HepG2 (cell line): ENCODE measurements around the gene HADHA.

Experiments
- CTCF ChIP-seq: sonication (generic); formaldehyde crosslinking; IDR thresholded peaks from 2 replicates; pipeline ENCODE4 v1.5.0; 2020; ENCODE audit warnings: mild to moderate bottlenecking, missing genetic modification reagents, moderate library complexity
- FOXM1 ChIP-seq: sonication (generic); formaldehyde crosslinking; IDR thresholded peaks from 2 replicates; pipeline ENCODE4 v1.5.0; 2020; ENCODE audit warnings: missing genetic modification reagents
- GATAD2A ChIP-seq: IDR thresholded peaks from 2 replicates; pipeline ENCODE4 v1.6.1; 2016
- JUND ChIP-seq: sonication (generic); formaldehyde crosslinking; IDR thresholded peaks from 2 replicates; pipeline ENCODE4 v1.8.0; 2022; ENCODE audit warnings: mild to moderate bottlenecking, missing genetic modification reagents
- NFYB ChIP-seq: sonication (generic); formaldehyde crosslinking; IDR thresholded peaks from 2 replicates; pipeline ENCODE4 v1.4.0; 2020; ENCODE audit warnings: missing genetic modification reagents
- POLR2AphosphoS5 ChIP-seq: IDR thresholded peaks from 2 replicates; pipeline ENCODE4 v1.6.1; 2012; ENCODE audit warnings: low read depth, low read length
- TF ChIP-seq, protein P1 (sequence below): sonication (generic); formaldehyde crosslinking; IDR thresholded peaks from 2 replicates; pipeline ENCODE4 v1.9.0; 2021; ENCODE audit warnings: mild to moderate bottlenecking, missing genetic modification reagents

DNA sequence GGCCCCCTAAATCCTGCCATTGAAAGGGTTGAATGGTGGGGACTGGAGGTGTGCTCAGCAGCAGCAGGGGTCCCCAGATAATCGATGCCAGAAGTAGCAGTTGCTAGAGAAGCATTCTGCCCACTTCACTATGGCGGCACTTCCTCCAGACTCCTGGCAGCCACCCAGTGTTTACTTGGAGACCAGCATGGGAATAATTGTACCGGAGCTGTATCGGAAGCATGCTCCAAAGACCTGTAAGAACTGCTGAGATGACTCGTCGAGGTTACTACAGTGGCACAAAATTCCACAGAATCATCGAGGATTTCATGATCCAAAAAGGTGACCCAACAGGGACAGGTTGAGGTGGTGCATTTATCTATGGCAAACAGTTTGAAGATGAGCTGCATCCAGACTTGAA lies 82.5 kb downstream of the HADHA start:
- no peak for TF ChIP-seq FOXM1 (CRISPR knock-in tag)
- no peak for TF ChIP-seq POLR2AphosphoS5
- no peak for TF ChIP-seq CTCF (CRISPR knock-in tag)
- TF ChIP-seq, protein P1, sequence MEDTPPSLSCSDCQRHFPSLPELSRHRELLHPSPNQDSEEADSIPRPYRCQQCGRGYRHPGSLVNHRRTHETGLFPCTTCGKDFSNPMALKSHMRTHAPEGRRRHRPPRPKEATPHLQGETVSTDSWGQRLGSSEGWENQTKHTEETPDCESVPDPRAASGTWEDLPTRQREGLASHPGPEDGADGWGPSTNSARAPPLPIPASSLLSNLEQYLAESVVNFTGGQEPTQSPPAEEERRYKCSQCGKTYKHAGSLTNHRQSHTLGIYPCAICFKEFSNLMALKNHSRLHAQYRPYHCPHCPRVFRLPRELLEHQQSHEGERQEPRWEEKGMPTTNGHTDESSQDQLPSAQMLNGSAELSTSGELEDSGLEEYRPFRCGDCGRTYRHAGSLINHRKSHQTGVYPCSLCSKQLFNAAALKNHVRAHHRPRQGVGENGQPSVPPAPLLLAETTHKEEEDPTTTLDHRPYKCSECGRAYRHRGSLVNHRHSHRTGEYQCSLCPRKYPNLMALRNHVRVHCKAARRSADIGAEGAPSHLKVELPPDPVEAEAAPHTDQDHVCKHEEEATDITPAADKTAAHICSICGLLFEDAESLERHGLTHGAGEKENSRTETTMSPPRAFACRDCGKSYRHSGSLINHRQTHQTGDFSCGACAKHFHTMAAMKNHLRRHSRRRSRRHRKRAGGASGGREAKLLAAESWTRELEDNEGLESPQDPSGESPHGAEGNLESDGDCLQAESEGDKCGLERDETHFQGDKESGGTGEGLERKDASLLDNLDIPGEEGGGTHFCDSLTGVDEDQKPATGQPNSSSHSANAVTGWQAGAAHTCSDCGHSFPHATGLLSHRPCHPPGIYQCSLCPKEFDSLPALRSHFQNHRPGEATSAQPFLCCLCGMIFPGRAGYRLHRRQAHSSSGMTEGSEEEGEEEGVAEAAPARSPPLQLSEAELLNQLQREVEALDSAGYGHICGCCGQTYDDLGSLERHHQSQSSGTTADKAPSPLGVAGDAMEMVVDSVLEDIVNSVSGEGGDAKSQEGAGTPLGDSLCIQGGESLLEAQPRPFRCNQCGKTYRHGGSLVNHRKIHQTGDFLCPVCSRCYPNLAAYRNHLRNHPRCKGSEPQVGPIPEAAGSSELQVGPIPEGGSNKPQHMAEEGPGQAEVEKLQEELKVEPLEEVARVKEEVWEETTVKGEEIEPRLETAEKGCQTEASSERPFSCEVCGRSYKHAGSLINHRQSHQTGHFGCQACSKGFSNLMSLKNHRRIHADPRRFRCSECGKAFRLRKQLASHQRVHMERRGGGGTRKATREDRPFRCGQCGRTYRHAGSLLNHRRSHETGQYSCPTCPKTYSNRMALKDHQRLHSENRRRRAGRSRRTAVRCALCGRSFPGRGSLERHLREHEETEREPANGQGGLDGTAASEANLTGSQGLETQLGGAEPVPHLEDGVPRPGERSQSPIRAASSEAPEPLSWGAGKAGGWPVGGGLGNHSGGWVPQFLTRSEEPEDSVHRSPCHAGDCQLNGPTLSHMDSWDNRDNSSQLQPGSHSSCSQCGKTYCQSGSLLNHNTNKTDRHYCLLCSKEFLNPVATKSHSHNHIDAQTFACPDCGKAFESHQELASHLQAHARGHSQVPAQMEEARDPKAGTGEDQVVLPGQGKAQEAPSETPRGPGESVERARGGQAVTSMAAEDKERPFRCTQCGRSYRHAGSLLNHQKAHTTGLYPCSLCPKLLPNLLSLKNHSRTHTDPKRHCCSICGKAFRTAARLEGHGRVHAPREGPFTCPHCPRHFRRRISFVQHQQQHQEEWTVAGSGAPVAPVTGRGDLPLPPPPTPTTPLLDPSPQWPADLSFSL (CRISPR knock-in tag), result no peak
- TF ChIP-seq GATAD2A (CRISPR knock-in tag), result no peak
- TF ChIP-seq JUND, result no peak
- TF ChIP-seq NFYB (CRISPR knock-in tag), result no peak
